NCI-H460 (cell line): ENCODE measurements around the gene DNAH2. TPM values are rescaled to one million over a fixed set of nuclear protein-coding genes. Genes with fewer than 3 reads are reported as not detected.
A peak's percentile ranks its signal among the peaks of the same experiment; 100 is the strongest.
"Not testable (repeated sequence)": the region's sequence is repeated elsewhere in the genome, so short reads cannot be mapped to it uniquely, and the experiment has no call there.

Experiments
- DNase-seq: peaks from one replicate; pipeline ENCODE4 v3.0.0-alpha.2; 2016; ENCODE audit warnings: low read depth; ENCODE audit errors: extremely low read depth
- total RNA-seq: library from RNA; depleted of rRNA; stranded (reverse); fragments of >200 nt; shearing (Covaris generic); gene quantifications from 2 replicates; pipeline ENCODE4 v1.2.3, GENCODE V29; 2014; rRNA removed

The DNAH2 gene
- total RNA-seq, 1 experiment from 2014 or later: not detected

- peak; percentile 91 for DNase-seq
Observed at GRCh38 chr17:7857713-7858521, 140.4 kb downstream of the DNAH2 start, which contains the start of gene CYB5D1. Gene CYB5D1 (plus strand): TSS chr17:7858003. CDS start chr17:7858135, 132 bp downstream.

DNA sequence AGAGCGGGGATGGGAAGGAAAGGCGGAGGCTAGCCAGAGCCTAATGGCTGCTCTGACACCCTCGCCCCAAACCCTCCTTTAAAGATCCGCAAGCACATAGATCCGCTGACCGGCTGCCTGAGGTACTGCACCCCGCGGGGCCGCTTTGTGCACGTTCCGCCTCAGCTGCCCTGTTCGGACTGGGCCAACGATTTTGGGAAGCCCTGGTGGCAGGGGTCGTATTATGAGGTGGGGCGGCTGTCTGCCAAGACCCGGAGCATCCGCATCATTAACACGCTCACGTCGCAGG, 140.9 kb downstream of the DNAH2 start:
- DNase-seq: no peak

DNA sequence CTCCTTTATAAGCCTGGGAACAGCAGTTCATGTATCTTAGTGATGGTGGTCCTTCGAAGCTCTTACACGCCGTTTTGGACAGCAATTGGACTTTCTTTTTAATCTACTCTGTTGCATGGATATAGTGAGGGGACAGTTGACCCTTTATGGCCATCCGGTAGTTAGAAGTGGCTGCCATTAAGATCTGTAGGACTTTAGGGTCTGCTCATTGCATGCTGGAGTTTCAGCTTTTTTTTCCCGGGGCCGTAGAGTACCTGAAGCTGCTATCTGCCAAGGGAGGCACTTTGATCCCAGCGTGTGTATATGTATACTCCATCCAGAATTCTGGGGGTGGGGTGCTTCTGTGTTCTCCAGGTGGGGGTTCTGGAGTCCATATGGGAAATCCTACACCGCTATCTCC, 141.5 kb downstream of the DNAH2 start:
- DNase-seq: no peak

DNA sequence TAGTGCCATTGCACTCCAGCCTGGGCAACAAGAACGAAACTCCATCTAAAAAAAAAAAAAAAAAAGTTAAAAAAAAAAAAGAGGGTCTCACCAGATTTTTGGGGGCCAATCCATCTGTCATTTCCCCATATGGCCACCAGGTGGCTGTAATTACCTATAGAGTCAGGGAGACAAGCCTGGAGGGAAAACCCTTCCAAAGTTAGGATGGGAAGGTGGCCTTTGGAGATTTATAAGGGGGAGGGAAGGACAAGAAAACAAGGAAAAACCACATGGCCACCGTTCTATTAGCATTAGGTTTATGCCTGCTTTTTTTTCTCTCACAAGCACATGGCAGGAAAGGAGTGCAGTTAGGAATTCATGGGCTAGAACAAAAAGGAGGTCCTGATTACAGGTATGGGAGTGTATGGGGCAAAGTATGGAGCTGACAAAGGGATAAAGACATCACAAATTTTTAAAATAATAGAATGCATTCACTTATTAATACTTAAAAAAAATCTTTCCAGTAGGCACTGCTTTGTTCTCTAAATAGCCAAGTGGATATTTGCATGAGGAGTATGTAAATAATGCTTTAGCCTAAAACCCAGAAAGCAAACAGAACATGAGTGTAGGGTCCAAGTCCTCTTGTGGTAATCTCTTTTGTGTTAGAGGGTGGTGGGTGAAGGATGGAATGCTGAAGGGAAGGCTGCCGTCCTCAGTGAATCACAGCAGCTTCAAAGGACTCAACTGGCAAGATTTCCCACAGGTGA, 145.3 kb downstream of the DNAH2 start:
- DNase-seq: no peak

- DNase-seq: not testable (repeated sequence)
Observed at GRCh38 chr17:7864384-7864783, 146.8 kb downstream of the DNAH2 start.

- DNase-seq: no peak
Observed at GRCh38 chr17:7864995-7865650, 147.6 kb downstream of the DNAH2 start.

GRCh38 chr17:7867881-7868329, 150.4 kb downstream of the DNAH2 start:
- DNase-seq: no peak

DNA sequence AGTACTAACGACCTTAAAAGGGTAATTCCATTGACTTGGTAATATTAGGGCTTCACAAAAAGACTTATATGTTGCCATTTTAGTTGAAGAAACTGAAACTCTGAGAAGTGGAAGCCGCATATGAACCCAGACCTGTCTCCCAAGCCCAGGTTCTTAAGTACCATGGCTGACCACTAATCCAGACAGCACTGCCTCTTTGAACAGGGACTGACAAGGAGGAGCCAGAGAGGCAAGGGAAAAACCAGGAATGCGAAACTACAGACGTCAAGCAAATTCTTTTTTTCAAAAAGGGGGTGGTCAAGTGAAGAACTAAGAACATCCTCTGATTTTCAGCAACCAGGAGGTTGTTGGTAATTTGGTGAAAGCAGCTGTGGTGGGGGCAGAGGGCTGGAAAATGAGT, 155.5 kb downstream of the DNAH2 start:
- DNase-seq: no peak

- DNase-seq: no peak
Observed at GRCh38 chr17:7875804-7876370, 158.3 kb downstream of the DNAH2 start.

- DNase-seq: no peak
Observed at GRCh38 chr17:7878234-7878633, 160.7 kb downstream of the DNAH2 start.

GRCh38 chr17:7880076-7880868, 162.7 kb downstream of the DNAH2 start:
- no peak for DNase-seq

GRCh38 chr17:7881276-7882054, 163.9 kb downstream of the DNAH2 start:
- DNase-seq: no peak

DNA sequence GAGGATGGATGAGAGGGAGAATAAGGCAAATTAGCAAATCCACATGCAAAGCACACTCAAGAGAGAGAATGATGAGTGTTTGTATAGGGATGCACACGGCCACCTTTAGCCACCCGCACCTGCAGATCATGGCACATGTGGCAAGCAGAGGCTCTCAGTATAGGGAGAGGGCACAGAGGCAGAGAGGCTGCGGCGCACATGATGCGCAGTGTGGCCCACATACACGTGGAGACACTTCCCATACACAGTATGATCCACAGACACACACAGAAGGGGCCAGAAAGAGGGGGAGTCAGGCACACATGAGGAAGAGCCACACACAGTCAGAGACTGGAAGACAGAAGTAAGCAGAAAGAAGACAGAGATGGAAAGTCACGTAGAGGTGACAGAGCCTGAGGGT, 164.5 kb downstream of the DNAH2 start:
- DNase-seq: no peak

DNA sequence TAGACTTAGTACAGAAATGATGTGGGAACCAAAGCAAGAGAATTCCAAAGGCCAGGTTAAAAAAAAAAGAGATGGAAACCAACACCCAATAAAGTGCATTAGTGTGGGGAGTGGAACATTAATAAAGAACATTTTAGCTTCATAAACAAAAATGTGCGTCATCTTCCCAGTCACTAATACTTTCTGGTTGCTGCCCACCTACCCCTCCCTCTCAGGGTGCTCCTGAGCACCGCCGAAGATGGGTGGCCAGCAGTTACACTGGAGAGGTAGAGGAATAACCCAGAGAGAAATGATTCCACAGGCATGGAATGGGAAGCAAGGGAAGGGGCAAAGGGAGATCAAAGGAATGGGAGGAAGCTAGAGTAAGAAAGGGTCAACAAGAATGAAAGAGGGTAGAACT, 165.1 kb downstream of the DNAH2 start:
- no peak for DNase-seq

Other genes with a start within 250 kb of the DNAH2 start
- 14.7 and 15.3 TPM in 2 replicates for gene ZBTB4, start 238.1 kb upstream of the DNAH2 start, total RNA-seq
- gene SLC35G6, start 236.3 kb upstream of the DNAH2 start, total RNA-seq: not detected in 2 replicates
- 27.1 and 35.3 TPM in 2 replicates for gene POLR2A, start 233.4 kb upstream of the DNAH2 start, total RNA-seq
- gene TNFSF12, start 168.7 kb upstream of the DNAH2 start, total RNA-seq: 6.9 and 8.1 TPM in 2 replicates
- gene TNFSF13, start 159.0 kb upstream of the DNAH2 start, total RNA-seq: 0.63 and 1.4 TPM in 2 replicates
- gene SENP3, start 155.8 kb upstream of the DNAH2 start, total RNA-seq: 92.2 and 102 TPM in 2 replicates
- gene CD68, start 138.1 kb upstream of the DNAH2 start, total RNA-seq: 24.5 and 29.4 TPM in 2 replicates
- gene MPDU1, start 133.9 kb upstream of the DNAH2 start, total RNA-seq: 107 and 133 TPM in 2 replicates
- 0.47 TPM in 1 of 2 replicates, not detected in the other for gene SOX15, start 127.7 kb upstream of the DNAH2 start, total RNA-seq
- 72.6 and 73.3 TPM in 2 replicates for gene FXR2, start 102.8 kb upstream of the DNAH2 start, total RNA-seq
- gene SAT2, start 89.9 kb upstream of the DNAH2 start, total RNA-seq: 51.5 and 53.9 TPM in 2 replicates
- 0.10 TPM in 1 of 2 replicates, not detected in the other for gene SHBG, start 87.6 kb upstream of the DNAH2 start, total RNA-seq
- not detected in 2 replicates for gene ATP1B2, start 66.8 kb upstream of the DNAH2 start, total RNA-seq
- gene TP53, start 30.3 kb upstream of the DNAH2 start, total RNA-seq: 44.4 and 46.2 TPM in 2 replicates
- gene WRAP53, start 29.3 kb upstream of the DNAH2 start, total RNA-seq: 16.1 and 17.1 TPM in 2 replicates
- 0.14 and 0.35 TPM in 2 replicates for gene EFNB3, start 12.5 kb upstream of the DNAH2 start, total RNA-seq
- 7.7 and 8.8 TPM in 2 replicates for gene KDM6B, start 116.5 kb downstream of the DNAH2 start, total RNA-seq
- gene TMEM88, start 137.3 kb downstream of the DNAH2 start, total RNA-seq: 0.59 TPM in 1 of 2 replicates, not detected in the other
- 46.6 and 67.2 TPM in 2 replicates for gene NAA38, start 139.8 kb downstream of the DNAH2 start, total RNA-seq
- 13.4 and 14.6 TPM in 2 replicates for gene CYB5D1, start 140.3 kb downstream of the DNAH2 start, total RNA-seq
- 63.9 and 73.7 TPM in 2 replicates for gene CHD3, start 171.0 kb downstream of the DNAH2 start, total RNA-seq
- gene RNF227, start 198.5 kb downstream of the DNAH2 start, total RNA-seq: 5.7 and 6.3 TPM in 2 replicates
- 0.32 and 1.9 TPM in 2 replicates for gene KCNAB3, start 212.1 kb downstream of the DNAH2 start, total RNA-seq
- gene TRAPPC1, start 214.2 kb downstream of the DNAH2 start, total RNA-seq: 17.5 and 21.4 TPM in 2 replicates
- 21.0 and 23.9 TPM in 2 replicates for gene CNTROB, start 214.5 kb downstream of the DNAH2 start, total RNA-seq